SU-DHL-6 (cell line): ENCODE results near the gene HNRNPA1L2.
"Not testable (repeated sequence)": the region's sequence is repeated elsewhere in the genome, so short reads cannot be mapped to it uniquely, and the experiment has no call there.

Experiments used
- H2AFZ ChIP-seq: fragments of 200-600 bp; sonication (generic); 2 replicates; pipeline ENCODE4 v1.6.1; 2014; ENCODE audit warnings: low read depth, mild to moderate bottlenecking, moderate library complexity, mixed read lengths, antibody characterized with exemption, low read length; ENCODE audit not compliant: severe bottlenecking
- H3F3A ChIP-seq: fragments of 200-600 bp; shearing (Covaris generic); 2 replicates; pipeline ENCODE4 v1.6.0; 2016; ENCODE audit warnings: antibody characterized with exemption, mild to moderate bottlenecking; ENCODE audit not compliant: insufficient read depth
- H3K27ac ChIP-seq: fragments of 200-600 bp; sonication (generic); 2 replicates; pipeline ENCODE4 v1.5.1; 2016; ENCODE audit warnings: low read depth, mild to moderate bottlenecking, low read length, moderate library complexity, mixed read lengths
- H3K27me3 ChIP-seq: fragments of 200-600 bp; sonication (generic), shearing (Covaris generic); 2 replicates; pipeline ENCODE4 v1.6.0; 2014; ENCODE audit warnings: mild to moderate bottlenecking, low read length
- H3K36me3 ChIP-seq: fragments of 200-600 bp; sonication (generic); 2 replicates; pipeline ENCODE4 v1.6.1; 2014; ENCODE audit warnings: mild to moderate bottlenecking, low read length, mixed read lengths
- H3K4me2 ChIP-seq: fragments of 300-600, 200-600 bp; shearing (Covaris generic), sonication (generic); 2 replicates; pipeline ENCODE4 v1.6.0; 2014; ENCODE audit warnings: low read length, low read depth, mild to moderate bottlenecking; ENCODE audit not compliant: poor library complexity, severe bottlenecking
- H3K4me3 ChIP-seq: fragments of 200-600 bp; sonication (generic); 2 replicates; pipeline ENCODE4 v1.5.1; 2014; ENCODE audit warnings: antibody characterized with exemption, low read length, mild to moderate bottlenecking, mixed read lengths; ENCODE audit not compliant: insufficient read depth, poor library complexity, severe bottlenecking
- H3K79me2 ChIP-seq: fragments of 200-600 bp; sonication (generic); 2 replicates; pipeline ENCODE4 v1.6.1; 2014; ENCODE audit warnings: mild to moderate bottlenecking, low read length, moderate library complexity; ENCODE audit not compliant: insufficient read depth
- H3K9ac ChIP-seq: fragments of 200-600 bp; sonication (generic); 2 replicates; pipeline ENCODE4 v1.7.0; 2014; ENCODE audit warnings: mild to moderate bottlenecking, low read length
- H3K9me2 ChIP-seq: fragments of 200-600 bp; sonication (generic); replicated peaks from 2 replicates; pipeline ENCODE4 v1.6.1; 2014; ENCODE audit warnings: low read length; ENCODE audit not compliant: insufficient read depth
- H3K9me3 ChIP-seq: fragments of 200-600 bp; sonication (generic); 2 replicates; pipeline ENCODE4 v1.6.1; 2014; ENCODE audit warnings: low read length, mixed read lengths; ENCODE audit not compliant: insufficient read depth
- H4K20me1 ChIP-seq: fragments of 200-600 bp; sonication (generic); 2 replicates; pipeline ENCODE4 v1.6.1; 2014; ENCODE audit warnings: low read depth, mild to moderate bottlenecking, antibody characterized with exemption, low read length, moderate library complexity, mixed read lengths
- CTCF ChIP-seq: fragments of 200-600 bp; sonication (generic); IDR thresholded peaks from one replicate; pipeline ENCODE4 v1.5.1; 2017; ENCODE audit warnings: antibody characterized with exemption, mild to moderate bottlenecking, low read length, moderate library complexity; ENCODE audit not compliant: insufficient read depth, poor library complexity, severe bottlenecking
- EZH2phosphoT487 ChIP-seq: fragments of 200-600 bp; sonication (generic), shearing (Covaris generic); conservative IDR thresholded peaks from 2 replicates; pipeline ENCODE4 v1.6.1; 2018; ENCODE audit warnings: mild to moderate bottlenecking, antibody characterized with exemption, low read length, moderate library complexity, mixed read lengths

Gene HNRNPA1L2

GRCh38 chr13:52599037-52599847, 43.0 kb upstream of the HNRNPA1L2 start:
- H2AFZ ChIP-seq, result no peak overlapping the region
- no peaks in the 10 kb centered on the region for H3K27me3 ChIP-seq
- H3K4me3 ChIP-seq, result no peak overlapping the region
- H3K27ac ChIP-seq, result no peak overlapping the region
- TF ChIP-seq EZH2phosphoT487, result no peak
- no peak for TF ChIP-seq CTCF
- H3K9me3 ChIP-seq, result no peaks in the 10 kb centered on the region
- H3K9ac ChIP-seq, result no peak overlapping the region
- H3K9me2 ChIP-seq, result no peaks in the 10 kb centered on the region
- no peaks in the 10 kb centered on the region for H3K79me2 ChIP-seq
- no peaks in the 10 kb centered on the region for H4K20me1 ChIP-seq
- H3K4me2 ChIP-seq, result no peak overlapping the region
- no peaks in the 10 kb centered on the region for H3F3A ChIP-seq
- no peaks in the 10 kb centered on the region for H3K36me3 ChIP-seq

GRCh38 chr13:52599848-52600603, 42.2 kb upstream of the HNRNPA1L2 start:
- Histone ChIP-seq H2AFZ (no peak overlapping the region), H3K9ac (no peak overlapping the region), H3K27me3 (no peaks in the 10 kb centered on the region), H3K79me2 (no peaks in the 10 kb centered on the region), H3K27ac (no peak overlapping the region), H3K9me2 (no peaks in the 10 kb centered on the region), H3K4me2 (no peak overlapping the region), H3K9me3 (no peaks in the 10 kb centered on the region), H3K36me3 (no peaks in the 10 kb centered on the region), H3F3A (no peaks in the 10 kb centered on the region), H3K4me3 (no peak overlapping the region), H4K20me1 (no peaks in the 10 kb centered on the region)
- TF ChIP-seq EZH2phosphoT487, result no peak
- TF ChIP-seq CTCF, result no peak

- Histone ChIP-seq H3K27me3 (no peaks in the 10 kb centered on the region), H3K4me2 (no peak overlapping the region), H3K9me2 (no peaks in the 10 kb centered on the region), H3K79me2 (no peaks in the 10 kb centered on the region), H3K36me3 (no peaks in the 10 kb centered on the region), H4K20me1 (no peaks in the 10 kb centered on the region), H3K9me3 (no peaks in the 10 kb centered on the region), H2AFZ (no peak overlapping the region), H3F3A (no peaks in the 10 kb centered on the region), H3K27ac (no peak overlapping the region), H3K9ac (no peak overlapping the region), H3K4me3 (no peak overlapping the region)
- TF ChIP-seq CTCF (no peak), EZH2phosphoT487 (no peak)
Observed at GRCh38 chr13:52600666-52601065, 41.6 kb upstream of the HNRNPA1L2 start.

GRCh38 chr13:52603316-52603715, 38.9 kb upstream of the HNRNPA1L2 start:
- not testable (repeated sequence) for H2AFZ ChIP-seq, H3K36me3 ChIP-seq, H3K4me2 ChIP-seq, H3K9me2 ChIP-seq, H4K20me1 ChIP-seq, H3K27me3 ChIP-seq, H3K9me3 ChIP-seq, H3K9ac ChIP-seq, H3K4me3 ChIP-seq, H3K27ac ChIP-seq, H3F3A ChIP-seq, H3K79me2 ChIP-seq

GRCh38 chr13:52606126-52606525, 36.1 kb upstream of the HNRNPA1L2 start:
- not testable (repeated sequence) for H3F3A ChIP-seq, H3K27ac ChIP-seq, H4K20me1 ChIP-seq, H3K9me2 ChIP-seq, H3K4me3 ChIP-seq, H3K79me2 ChIP-seq, H2AFZ ChIP-seq, H3K9me3 ChIP-seq, H3K36me3 ChIP-seq, H3K9ac ChIP-seq, H3K27me3 ChIP-seq, H3K4me2 ChIP-seq
